HuH-7.5 (cell line): ENCODE results near the gene LRSAM1.

Experiments used
- DNase-seq: peaks from one replicate; pipeline ENCODE4 v3.0.0; 2011; ENCODE audit warnings: low spot score

Gene LRSAM1

DNA sequence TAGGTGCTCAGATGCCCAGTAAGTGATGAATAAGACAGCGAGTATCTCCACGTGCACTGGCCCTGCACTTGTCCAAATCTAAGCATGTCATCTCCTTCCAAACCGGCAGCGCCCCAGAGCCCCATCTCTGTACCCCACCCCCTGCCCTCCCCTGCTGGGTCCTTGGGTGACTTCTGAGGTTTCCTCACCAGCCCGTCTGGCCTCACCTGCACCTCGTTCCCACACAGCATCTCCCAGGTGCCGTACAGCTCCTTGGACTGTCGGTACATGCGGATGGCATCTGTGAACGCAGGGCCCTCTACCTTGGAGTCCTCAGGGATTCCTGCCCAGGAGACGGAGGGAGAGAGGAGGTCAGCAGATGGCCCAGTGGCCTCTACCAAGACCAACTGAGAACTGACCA lies 66.3 kb downstream of the LRSAM1 start:
- no peak for DNase-seq

DNA sequence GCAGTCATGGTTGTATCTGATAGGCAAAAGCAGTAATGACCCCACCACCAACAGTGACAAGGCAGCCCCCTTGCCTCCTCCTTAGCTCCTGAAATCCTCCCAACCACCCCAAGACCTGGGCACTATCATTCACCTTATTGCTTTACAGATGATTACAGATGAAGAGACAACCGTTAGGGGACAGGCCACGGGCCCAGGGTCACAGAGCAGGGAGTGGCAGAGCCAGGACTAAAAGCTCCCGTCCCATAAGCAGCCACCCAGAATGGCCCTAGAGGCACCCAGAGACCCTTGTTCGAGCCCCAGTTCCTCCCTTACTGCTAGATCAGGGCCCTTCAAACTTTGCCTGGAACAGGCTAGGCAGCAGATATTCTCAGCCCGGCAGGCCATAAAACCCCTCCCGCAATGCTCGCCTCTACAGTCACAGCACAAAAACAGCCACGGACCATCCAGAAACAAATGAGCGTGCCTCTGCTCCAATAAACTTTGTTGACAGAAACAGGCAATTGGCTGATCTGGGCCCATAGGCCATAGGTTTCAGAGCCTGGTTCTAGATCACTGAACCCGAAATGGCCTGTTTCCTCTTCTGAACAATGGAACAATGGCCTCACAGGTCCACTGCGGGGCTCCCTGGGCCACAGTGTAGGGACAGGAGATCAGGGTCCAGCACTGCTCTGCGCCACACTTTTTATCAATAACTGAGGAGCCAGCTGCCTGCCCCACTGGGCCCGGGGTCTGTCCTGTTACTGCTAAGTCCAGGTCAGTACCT lies 67.0 kb downstream of the LRSAM1 start:
- no peak for DNase-seq

DNA sequence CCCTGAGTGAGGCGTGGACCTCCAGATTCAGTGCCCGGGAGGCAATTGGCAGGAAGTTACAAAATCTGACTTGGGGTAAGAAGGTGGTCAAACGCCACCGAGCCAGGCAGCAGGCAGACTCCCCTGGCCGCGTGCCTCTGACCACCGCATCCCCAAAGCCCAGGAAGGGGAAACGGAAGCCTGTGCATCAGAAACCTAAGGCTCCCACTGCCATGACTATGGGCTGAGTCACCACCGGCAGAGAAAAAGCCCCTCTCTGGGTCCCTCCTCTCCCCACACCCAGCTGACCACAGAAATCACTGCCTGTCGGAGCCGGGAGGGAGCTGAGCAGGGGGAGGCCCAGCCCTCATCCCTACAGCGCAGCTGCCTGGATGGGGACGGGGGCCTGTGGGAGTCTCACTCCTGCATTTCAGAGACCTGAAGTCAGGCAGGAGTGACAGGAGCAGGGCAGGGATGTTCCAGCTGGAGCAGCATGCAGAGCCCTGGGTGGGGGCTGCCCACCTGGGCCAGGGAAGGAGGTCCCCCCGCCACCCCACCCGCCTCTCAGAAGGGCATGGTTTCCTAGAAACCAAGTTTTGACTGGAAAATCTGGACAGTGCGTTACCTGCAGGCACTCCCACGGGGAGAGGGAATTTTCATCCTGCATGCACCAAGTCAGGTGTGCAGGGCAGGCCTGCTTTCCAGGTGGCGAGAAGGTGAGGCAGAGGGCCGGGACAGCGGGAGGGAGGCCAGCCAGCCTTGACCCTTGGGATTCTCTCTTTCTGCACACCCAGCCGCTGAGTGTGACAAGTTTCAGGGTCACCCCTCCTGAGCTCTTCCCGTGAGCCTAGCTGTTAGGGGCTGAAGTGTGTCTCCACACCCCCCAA lies 68.2 kb downstream of the LRSAM1 start:
- no peak for DNase-seq

DNA sequence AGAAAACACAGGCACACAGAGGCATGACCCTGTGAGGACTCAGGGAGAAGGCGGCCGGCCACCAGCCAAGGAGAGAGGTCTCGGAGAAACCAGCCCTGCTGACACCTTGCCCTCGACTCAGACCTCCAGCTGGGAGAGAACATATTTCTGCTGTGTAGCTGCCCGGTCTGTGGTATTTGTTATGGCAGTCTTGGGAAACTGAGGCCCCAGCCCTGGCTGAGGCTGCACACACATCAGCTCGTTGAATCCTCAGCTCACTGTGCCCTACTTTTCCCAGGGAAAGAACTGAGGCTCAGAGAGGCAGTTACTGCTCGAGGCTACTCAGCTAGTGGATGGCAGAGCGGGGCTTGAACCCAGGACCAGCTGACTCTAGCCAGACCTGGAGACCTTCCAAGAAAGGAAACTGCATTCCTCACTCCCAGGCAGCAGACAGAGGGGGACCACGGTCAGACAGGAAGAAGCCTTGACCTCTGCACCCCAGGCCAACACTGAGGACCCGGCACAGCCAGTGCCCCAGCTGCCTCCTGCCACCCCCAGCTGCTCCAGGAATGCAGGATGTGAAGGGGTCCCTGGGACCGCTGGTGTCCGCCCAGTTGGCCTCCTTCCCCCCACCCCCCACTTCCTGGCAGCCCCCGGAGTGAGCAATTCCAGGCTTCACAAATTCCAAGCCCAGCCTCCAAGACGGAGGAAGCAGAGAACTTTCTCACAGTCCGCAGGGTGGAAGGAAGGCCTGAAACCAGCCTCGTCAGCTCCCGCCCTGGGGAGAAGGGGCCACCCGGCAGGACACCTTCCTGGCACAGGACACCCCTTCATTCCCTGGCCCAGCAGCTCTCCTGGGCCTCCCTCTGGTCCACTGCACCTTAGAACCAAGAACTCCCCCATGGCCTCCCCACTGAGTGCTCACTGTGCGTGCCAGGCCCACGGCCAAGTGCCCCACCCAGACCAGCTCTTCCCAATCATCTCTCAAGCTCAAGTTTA lies 69.9 kb downstream of the LRSAM1 start:
- no peak for DNase-seq

DNA sequence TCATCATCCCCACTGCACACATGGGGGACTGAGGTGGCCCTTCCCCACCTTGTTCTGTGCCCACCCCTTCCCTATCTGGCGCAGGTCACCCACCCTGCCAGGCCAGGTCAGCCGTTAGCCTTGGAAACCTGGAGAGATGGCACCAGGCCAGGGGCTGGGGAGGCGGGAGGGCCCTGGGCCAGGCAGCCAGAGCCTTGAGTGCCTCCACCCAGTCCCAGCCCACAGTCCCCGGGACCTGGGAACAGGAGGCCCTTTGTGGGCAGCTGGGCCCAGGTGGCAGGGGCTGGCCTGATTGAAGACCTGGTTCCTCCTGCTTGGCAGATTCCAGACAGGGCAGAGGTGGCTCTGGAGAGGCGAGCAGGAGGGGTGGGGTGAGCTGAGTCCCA lies 70.6 kb downstream of the LRSAM1 start:
- no peak for DNase-seq

DNA sequence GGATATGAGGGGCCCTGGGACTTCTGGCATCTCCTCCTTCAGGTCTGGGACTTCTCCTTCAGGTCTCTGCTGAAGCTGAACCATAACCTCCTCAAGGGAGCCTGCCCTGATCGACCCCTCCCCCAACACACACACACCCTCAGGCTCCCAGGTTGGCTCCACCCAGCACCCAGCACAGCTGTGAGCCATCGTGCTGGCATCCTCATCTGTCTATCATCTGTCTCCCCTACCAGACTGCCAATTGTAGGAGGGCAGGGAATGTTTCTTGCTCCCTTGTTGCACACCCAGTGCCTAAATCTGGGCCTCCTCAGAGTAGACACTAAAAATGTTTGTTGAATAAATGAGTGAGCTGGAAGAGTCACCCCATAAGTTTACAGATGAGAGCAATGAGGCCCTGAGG lies 71.4 kb downstream of the LRSAM1 start:
- DNase-seq, result no peak

DNA sequence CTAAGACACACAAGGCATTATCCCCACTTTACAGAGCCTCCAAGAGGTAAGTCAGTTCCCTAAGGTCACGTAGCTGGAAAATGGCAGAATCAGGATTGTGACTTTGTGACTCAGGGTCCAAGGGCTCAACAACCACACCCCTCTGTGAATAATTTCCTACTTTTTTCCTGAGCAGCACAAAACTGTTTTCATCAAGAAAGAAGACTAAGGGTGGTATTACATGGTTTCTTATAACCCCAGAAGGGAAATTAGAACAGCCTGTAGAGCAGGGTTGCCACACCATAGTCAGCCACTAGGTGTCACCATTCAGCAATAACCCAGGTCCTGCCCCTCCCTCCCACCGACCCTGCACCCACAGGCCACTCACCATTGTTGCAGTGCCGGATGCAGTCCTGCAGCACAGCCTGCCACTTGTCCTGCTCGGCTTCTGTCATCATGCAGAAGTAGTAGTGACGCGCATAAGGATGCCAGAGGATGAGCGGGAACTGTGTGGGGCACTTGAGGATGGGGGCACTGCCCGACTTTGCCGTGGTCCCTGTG lies 72.1 kb downstream of the LRSAM1 start:
- DNase-seq, result no peak

DNA sequence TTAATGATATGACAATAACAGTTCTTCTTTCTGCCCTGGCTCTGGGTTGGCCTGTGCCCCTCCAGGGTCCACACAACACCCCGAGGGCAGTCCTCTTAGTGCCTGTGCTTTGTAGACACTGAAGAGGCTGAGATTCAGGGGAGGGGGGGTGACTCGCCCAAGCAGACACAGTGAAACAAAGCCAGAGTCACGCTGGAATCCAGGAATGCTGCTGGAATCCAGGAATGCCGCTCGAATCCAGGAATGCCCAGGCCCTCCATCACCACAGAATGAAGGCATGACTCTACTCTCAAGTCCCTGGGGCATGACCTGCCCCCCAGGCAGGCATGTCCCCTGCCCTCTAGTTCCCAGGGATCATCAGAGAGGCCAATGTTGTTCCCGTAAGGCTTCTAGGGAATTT lies 73.1 kb downstream of the LRSAM1 start:
- DNase-seq, result no peak

DNA sequence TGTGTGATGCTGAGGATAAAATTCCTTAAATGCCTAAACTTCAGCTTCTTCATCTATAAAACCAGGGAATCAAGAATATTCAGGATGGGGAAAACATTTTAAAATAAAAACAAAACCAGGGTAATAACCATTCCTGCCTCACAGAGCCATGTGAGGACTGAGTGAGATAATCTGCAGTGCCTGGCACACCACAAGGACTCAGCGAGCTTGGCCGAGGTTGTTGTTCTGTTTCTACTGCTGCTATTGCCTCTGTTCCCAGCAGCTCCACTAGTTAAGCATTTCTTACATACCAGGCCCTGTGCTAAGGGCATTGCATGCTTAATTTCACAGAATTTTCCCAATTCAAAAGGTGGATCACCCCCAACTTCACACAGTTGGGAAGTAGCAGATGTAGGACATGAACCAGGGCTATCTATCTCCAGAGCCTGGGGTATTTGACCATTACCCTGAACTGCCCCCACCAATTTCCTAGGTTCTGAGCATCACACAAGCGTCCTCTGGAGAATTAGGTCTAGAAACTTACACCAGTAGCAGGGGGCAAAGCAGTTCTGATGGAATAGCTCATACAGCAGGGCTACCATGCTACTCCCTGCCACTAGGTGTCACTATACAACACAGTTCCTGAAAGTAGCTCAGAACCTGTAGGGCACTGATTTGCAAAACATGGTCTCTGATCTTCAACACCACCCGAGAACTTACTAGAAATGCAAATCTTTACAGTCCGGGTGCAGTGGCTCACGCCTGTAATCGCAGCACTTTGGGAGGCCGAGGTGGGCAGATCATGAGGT lies 74.3 kb downstream of the LRSAM1 start:
- DNase-seq, result no peak

DNA sequence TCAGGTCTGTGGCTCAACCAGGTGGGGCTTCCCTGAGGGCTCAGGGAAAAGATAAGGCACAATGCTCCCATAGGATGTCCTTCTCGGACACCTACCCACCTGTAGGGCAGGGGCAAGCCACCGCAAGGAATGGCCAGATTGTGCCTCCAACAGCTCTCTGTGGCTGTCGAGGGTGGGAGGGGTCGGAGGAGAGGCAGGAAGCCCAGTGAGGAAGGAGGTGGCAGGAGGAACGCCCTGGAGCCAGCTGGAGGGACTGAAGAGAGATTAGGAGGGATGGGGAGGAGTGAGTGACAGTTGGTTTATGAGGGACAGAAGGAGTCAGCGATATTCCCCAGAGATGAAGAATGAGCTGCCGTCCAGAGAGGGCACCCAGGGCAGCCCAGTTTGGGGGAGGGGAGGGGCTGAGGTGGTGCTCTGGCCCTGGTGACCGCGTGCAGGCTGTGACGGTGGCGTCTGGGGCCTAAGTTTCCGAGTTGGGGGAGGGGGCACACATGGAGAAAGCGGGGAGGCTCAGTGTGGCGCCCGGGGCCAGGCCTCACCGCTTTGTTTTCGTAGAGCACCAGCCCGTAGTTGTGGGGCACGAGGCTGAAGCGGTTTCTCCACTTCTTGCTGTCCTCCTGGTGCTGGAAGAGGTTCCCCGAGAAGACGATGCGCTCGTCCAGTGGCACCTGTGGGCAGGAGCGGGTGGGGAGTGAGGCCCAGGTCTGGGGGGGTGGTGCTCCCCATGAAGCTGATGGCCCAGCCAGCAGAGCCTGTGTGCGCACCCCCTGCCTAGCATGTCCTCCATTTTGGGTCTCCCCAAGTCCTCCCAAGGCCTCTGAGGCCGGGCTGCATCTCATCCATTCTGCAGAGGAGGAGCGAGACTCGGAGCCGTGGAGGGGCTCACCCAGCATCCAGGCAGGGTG lies 75.6 kb downstream of the LRSAM1 start:
- no peak for DNase-seq

DNA sequence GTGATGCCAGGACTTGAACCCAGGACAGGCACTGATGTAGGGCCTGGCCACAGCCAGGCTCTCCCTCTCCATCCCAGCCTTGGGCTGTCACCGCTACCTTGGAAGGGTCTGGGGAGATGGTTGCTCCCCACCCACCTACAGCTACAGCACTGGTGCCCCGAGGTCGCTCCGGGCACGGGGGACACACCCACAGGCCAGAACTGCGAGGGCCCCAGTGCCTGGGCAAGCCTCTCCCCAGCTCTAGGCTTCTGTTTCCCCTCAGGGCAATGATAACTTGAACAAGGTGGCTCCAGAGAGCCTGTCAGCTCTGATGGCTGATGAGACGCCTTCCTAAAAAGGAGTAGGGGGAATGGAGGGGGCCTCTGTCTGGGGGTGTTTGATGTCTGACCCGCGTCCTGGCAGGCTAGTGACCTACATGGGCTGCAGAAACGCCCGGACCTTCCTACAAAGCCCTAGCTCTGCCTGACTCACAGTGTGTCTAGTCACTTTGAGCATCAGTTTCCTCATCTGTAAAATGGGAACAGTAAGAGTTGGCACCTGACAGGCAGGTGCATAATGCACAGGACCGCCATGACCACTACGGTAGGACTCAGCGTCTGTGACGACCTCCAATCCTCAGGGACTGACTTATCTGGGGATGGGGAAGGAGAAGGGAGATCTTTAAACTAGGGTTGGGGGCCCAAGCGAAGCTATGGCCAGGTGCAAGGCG lies 76.4 kb downstream of the LRSAM1 start:
- no peak for DNase-seq

DNA sequence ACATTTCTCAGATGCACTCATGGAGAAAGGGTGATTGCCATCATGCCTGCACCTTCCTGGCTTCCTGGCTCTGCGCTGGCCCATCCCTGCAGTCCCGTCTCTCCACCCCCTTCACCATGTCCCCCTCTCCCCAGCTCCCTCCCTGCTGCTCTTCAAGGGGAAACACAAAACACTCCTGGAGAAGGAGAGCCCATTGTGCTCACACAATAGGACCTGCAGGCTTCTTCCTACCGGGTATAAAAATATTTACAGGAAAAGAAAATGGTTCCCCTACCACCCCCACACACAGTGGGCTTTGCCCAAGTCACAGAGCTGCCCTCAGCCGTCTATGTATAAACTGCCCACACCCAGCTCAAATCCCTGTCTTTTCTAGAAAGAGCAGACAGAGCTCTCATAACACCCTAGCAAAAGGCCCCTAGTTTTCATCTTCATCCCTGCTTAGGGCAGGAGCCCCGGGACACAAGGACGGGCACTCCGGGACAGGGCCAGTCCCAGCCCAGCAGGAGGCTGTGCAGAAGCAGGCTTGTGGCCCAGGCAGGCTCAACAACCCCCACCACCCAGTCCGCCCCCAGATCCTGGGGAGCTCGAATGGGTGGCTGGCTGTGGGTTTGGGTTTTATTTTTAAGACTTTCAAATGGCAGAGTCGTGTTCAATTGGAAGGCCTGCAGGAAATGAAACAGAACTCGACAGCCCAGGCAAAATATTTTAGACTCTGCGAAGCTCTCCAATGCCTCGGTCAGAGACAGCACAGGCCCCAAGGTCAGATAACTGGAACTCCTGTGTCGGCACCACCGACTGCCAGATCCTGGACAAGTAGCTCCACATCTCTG lies 77.3 kb downstream of the LRSAM1 start:
- no peak for DNase-seq

DNA sequence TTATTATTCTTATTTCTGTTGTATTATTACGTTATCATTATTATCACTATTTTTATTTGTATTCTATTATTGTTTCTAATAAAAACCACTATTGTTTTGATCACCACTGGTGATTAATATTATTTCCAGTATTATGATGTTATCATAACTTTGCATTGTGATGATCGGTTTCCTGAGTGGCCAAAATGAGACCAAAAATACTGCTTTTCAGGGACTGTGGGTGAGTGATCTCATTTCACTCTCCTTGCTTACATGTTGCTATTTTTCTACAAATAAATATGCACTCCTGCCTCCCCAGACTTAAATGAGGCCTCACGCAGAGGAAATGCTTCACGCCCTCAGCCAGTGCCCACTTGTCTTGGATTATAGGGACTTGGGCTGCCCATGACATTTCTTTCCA lies 78.4 kb downstream of the LRSAM1 start:
- DNase-seq, result no peak

DNA sequence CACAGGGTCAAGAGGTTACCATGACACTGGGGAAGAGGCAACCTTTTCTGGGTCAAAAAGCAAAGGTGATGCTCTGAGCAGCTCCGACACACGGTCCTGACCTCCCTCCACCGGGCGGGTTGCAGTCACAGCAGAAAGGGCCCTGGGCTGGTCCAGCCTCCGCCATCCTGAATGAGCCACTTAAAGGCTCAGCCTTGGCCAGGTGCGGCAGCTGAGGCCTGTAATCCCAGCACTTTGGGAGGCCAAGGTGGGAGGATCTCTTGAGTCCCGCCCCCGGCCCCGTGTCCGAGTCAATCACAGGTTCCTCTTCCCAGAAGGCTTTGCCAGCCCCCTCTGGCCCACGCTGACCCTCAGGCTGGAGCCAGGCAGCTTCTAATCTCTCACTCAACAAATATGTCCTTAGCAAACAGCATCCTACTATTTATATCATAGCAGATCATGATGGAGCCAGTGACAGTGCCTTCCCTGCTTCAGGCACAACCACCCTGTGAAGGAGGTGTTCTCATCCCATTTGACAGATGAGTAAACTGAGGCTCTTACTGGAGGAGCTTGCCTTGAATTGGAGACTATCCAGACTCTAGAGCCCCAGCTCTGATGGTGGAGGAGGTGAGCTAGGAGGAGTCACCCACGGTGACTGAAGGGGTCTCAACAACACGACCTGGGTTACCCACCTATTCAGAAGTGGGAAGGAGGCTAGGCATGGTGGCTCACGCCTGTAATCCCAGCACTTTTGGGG lies 79.1 kb downstream of the LRSAM1 start:
- no peak for DNase-seq

DNA sequence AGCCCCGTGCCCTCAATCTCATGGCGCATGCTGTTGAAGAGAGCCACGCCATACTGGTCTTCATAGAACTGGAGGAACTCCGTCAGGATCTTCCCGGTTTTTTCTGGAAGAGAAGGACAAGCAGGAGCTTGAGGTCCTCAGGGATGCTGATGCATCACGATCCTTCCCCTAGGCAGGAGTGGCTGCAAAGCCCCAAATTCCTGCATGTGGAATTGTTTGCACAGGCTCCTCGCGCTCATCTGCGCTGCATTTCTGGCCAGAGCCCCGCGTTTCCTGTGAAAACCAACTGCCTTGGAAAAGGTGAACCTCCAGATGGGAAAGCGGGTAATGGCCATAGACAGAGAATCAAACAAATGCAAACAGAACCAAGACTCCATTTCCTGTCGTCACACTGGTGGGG lies 80.4 kb downstream of the LRSAM1 start:
- DNase-seq, result no peak

DNA sequence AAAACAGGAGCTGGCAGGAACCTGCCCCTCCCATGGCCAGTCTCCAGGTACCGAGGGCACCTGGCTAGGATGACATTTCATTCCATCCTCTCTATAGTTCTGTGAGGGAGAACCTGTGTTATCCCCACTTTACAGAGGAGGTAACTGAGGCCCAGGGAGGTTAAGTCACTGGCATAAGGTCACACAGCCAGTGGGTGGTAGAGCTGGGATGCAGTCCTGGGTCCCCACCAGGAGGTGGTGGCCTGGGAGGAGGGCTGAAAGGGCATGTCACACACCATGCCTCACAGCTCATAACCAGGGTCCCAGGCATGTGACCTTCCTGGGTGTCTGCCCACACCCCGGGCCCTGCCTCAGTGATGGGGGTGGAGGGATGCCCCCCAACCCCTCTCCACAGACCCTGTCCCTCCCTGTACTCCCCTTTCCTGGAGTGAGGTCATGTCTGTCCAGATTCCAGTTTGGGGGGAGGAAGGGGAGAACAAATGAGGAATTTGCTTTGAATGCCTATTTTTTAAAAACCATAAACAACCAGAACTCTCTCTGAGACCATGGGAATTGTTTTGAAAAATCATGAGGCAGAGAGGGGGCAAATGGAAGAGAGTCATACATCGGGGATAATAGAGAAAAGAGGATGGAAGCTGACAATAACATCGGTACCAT lies 83.1 kb downstream of the LRSAM1 start:
- DNase-seq, result no peak

DNA sequence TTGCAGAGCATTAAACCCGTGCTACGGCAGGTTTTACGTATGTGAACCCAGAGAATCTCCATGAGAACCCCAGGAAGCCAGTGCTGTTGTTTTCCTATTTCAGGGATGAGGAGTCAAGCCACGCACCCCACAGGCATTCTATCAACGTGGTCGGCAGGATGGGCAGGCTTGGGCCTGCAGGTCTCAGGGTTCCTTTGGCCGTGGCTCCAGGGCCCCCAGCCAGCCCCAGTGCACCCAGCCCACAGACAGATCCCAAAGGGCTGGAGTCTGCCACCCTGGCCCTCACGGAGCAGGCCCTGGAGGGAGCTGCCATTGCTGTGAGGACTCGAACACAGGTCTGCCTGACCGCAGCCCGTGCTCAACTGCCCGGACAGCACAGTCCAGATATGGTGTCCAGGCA lies 83.6 kb downstream of the LRSAM1 start:
- no peak for DNase-seq
